CD4-positive, alpha-beta T cell treated with Interleukin-12 subunit alpha and Interleukin-12 subunit beta, for 1 hour (primary cell): ENCODE data around the gene TIAM2.

Source experiments
- DNase-seq: peaks from one replicate; pipeline ENCODE4 v3.0.0-alpha.2; 2020

The TIAM2 gene

DNA sequence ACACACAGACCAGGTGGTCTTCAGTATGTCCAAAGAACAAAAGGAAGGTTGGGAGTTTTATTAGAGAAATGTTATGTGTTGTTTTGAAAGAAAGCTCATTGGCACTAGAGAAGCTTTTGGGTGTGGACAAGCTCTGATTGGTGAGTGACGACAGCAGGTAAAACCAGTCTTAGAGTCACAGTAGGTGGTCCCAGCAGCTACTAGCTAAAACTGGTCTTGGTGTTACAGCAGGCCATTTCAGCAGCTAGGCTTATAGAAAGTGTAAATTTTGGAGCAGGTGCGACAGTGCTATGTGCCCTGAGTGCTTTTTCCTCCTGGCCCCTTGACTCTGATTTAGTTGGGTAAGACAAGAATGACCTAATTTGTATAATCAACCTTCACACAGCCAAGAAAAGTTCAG, 272.3 kb downstream of the TIAM2 start:
- DNase-seq = no peak

DNA sequence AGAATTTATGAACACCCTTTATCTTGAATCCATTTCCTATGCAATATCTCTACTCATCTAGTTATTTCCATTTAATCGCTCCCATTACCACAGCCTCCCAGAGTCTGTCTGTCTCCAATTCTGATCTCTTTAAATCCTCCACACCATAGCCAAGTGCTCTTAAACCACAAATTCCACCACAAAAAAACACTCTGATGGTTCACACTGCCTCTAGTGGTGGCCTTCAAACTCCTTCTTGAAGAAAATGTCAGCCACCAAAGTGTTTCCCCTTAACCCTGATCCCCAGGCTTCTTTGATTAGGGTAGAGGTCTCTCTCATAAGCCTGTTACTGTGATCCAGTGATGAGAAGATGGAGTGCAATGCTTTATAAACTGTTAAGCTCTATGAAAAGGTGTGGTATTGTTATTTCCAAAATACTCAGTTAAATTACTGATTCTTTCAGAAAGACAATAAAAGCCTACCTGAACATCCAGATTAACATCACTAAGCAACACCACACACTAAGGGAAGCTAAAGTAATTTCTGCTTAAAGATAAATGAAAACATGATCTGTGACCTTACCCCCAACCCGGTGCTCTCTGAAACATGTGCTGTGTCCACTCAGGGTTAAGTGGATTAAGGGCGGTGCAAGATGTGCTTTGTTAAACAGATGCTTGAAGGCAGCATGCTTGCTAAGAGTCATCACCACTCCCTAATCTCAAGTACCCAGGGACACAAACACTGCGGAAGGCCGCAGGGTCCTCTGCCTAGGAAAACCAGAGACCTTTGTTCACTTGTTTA, 273.2 kb downstream of the TIAM2 start:
- peak; percentile 44 for DNase-seq

DNA sequence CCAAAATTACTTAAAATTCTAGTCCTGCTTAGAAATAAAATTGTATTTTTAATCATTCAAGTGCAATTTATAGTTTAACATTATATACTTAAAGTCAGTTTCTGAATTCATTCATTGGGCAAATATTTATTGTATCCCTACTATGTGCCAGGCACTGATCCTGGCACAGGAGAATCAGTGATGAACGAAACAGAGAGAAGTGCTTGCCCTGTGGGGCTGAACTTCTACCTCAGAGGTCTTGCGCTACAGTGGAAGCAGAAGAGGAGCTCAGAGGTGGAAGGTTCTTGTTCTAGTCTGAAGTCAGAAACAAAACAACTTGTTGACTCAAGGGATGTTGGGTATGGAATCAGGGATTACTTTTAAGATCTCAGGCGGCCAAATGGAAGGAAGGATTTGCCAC, 274.6 kb downstream of the TIAM2 start:
- no peak for DNase-seq

DNA sequence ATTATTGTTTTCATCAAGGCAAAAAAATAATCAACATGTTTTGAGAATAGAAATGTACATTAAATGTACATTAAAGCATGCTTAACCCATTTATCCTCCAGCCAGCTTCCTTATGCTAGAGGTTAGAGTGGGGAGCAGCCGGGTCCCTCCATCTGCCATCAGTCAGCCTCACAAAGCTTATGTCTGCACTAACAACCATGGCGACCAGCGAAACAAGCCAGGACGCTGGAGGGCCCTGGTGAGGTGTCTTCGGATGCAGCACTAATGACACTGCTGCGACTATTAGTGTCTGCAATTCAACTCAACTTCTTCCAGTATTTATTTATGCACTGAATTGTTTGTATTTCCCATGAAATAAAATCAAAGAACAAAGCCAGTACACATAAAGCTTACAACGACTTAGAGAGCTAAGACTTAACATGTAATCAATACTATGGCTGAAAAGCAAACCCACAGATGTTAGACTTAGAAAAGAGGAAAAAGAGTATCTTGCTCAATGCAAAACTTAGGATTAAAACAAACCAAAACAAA, 275.5 kb downstream of the TIAM2 start:
- no peak for DNase-seq

DNA sequence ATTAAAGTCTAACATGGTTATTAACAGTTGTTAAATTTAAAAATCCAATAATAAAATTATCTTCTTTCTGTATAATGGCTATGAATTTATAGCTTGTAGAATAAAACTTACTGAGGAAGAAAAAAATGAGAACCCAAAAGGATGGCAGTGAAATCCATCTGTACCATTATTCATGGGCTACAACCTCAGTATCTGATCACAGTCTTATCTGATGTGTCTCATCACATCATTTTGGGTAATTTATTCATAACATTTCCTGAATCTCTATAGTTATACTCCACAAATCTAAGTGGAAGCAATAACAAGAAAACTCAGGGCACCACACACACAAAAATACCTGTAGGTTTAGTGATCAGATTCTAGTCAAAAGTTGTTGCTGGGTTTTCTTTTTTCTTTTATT, 276.0 kb downstream of the TIAM2 start:
- DNase-seq = no peak

DNA sequence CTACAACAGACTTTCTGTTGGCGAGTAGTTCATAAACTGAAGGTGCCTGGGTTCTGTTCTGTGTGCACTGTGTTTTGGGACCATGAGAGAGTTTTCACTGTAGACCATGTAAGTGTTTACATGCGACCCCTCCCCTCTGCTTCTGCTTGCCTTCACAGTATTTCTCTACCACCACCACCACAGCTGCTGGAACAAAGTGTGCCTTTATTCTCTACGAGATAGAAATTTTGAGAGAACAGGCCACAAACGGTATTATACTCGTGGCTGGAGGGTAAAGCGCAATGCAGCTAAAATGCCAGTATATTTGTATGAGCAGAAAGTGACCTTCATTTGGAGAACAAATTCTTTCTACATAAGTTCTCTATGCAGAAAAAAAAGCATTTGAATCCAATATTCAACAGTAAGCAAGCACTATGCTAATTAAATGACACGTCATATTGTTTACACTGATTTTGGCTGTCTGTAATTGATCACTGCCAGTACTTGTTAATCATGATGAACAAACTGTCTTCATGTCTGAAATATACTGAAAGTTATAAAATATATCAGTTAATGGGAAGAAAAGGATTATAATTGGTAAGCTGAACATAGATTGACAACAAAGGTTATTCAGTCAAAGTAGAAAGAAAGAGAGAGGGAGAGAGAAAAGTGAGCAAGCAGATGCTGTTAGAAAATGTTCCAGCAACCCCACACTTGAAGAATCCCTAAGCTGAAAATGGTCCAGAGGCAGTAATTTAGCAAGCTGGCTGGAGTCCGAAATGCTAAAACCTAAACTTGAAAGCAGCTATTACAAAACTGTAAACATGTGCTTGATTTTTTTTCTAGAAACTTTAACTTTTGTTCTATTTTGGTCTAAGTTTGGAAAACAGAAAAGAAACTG, 277.5 kb downstream of the TIAM2 start:
- no peak for DNase-seq

DNA sequence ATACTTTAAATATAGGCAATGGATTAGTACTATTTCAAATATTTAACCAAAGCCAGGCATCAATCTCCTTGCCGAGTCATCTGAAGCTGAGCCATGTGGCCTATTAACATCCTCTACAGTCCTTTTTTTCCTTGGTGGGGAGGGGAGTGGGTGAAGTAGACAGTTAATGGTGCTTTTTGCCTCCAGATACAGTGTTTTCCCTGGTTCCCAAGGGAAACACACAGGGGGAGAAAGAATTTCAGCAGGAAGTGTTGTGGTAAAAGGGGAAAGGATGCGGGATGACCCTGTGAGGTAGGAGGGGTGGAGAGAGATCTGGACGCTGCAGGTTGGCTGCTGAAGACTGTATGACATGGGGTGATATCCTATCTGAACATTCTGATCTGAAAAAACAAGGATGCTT, 278.3 kb downstream of the TIAM2 start:
- DNase-seq = no peak

DNA sequence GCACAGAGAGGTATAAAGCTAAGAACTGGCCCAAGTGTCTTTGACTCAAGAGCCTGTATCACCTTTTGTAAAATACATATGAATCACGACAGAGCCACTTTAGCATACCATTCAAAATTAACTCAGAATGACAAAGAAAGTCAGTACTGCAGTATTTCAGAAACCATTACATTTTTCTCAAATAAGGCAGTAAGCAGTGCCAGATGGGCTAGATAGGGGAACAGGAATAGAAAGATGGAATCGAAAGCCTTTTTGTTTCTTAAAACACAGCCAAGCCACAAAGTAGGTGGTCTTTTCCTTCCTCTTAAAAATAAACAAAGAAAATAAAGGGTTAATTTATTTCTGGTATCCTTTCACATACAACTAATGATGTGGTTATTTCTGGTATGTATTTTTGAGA, 279.0 kb downstream of the TIAM2 start:
- DNase-seq = no peak

DNA sequence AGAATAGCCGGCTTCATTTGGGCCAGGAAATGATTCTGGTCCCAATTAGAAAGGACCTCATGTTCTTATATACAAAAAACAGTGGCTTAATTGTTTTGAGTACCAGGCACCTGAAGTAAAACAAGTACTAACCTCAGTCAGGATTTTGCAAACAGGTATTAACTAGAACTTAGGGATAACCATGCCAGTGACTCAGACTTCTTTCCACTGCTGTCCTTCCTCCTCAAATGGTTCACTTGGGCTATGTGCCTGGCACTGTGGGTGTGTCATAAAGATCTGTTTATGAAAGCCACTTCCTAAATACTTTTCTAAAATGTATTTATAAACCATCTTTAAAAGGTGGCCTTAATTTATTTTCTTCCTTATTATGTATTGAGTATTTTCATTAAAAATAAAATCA, 279.4 kb downstream of the TIAM2 start:
- no peak for DNase-seq

DNA sequence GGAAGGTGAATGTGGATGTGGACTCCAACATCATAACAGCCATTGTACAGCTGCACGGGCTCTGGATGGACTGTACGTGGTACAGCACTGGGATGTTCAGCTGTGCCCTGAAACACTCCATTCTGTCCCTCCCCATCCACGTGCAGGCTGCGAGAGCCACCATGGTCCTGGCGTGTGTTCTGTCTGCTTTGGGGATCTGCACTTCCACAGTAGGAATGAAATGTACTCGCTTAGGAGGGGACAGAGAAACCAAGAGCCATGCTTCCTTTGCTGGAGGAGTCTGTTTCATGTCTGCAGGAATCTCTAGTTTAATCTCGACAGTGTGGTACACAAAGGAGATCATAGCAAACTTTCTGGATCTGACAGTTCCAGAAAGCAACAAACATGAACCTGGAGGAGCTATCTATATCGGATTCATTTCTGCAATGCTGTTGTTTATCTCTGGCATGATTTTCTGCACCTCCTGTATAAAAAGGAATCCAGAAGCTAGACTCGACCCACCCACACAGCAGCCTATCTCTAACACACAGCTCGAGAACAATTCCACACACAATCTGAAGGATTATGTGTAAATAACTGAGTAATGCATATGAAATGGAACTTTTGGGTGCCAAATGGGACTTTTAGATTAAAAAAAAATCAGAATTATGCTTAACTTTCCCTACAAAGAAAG, 280.8 kb downstream of the TIAM2 start:
- DNase-seq = no peak

DNA sequence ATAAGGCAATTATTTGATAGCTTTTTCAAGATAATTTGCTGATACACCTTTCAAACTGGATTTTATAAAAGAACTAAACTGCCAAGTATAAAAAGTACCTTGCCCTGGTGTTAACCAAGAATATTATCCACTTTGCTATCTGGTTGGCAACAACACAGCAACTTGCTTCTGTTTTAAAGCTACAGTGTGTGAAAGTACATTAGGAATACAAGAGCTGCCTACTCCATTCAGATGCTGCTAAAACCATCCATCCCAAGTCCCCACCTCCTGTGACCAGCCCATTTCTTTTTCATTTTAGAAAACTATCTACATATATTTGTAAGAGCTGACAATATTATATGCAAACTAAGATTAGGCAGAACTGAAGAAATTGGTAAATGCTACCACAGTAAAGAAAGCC, 281.5 kb downstream of the TIAM2 start:
- no peak for DNase-seq

DNA sequence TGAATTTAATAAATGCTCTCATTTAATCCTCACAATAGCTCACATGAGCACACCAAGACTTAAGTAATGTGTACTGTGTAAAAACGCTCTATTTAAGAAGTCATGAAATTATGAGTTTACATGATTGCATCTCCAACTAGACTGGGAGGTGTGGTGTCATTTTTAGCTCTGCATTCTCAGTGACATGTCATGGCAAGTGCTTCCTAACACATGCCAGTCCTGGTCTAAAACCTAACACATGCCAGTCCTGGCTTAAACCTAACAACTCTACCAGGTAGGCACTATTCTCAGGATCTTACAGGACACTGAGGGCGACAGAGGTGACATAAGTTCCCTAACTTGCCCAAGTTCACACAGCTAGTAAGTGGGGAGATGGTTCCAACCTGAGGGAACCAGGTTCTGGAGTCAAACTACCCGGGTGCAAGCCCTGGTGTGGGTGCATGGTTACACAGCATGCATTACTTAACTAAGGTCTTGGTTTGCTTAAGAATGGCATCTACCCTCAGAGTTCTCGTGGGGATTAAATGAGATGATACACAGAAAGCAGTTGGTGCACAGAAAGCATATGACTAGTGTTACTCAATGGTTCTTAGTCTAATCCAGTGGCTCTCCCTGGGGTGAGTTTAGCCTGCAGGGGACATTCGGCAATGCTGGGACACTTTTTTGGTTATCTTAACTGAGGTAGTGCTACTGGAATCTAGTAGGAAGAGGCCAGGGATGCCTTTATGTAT, 283.4 kb downstream of the TIAM2 start:
- no peak for DNase-seq

DNA sequence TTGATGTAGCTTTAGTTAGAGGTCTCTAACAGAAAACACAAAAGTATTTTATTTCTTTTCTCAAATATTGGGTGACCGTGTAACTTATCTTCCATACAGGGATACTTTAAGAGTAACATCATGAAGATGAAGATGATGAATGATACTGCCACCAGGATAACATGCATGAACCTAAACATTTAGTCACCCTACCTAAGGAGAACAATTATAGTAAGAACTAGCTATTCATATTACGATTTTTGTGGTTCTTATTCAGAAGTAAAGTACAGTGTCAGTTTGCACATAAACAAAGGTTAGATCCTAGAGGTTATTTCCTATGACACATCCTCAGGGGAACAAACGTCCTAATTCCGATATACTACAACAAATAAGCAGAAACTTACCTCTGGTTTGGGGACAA, 289.7 kb downstream of the TIAM2 start:
- DNase-seq = no peak

DNA sequence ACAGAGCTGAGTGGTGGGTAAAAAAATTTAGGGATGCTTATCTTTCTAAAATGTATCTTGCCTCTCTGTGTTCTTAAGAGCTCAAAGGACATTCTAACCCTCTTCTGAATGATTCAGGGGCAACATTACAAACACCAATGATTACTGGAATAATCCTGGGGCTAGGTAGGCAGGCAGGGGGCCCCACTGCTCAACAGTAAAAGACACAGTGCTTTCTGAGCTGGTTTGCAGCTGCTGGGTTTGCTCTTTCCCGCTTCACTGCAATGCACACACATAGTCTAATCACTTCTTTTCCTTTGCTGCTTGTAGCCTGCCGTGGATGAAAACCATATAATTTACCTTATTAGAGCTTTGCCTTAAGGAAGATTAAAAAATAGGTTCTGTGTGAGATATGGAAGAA, 292.6 kb downstream of the TIAM2 start:
- DNase-seq = no peak

DNA sequence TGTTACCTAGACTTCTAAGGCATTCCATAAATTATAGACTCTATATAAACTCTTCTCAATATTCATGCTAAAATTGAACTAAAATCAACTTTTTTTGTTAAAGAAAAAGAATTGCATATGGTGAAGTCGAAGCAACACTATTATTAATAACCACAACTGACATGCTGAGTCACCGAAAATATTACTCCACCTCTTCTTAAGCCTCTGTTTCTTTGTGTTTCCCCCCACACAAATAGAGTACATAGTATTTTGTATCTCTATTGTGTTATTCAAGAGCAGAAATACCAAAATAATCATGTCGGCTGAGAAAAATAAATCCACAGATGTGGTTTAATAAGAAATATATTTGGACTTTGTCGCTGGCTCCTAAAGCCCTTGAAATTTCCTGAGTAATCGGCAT, 295.4 kb downstream of the TIAM2 start:
- DNase-seq = no peak

DNA sequence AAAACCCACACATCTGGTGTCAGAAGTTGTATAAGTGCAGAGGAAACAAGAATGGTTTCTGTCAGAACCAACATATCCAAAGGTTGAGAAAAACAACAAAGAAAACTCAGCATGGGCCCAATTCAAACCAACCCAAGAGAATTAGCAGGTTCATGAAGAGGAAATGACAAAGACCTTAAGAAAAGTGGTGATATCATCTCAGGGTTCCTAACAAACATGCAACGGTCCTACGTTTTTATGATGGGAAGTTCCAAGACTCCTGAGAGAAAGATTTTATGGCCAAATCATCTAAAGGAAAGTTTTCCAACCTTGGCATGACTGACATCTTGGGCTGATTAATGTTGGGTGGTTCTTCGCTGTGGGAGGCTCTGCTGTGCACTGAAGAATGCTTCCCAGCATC, 296.2 kb downstream of the TIAM2 start:
- DNase-seq = no peak

DNA sequence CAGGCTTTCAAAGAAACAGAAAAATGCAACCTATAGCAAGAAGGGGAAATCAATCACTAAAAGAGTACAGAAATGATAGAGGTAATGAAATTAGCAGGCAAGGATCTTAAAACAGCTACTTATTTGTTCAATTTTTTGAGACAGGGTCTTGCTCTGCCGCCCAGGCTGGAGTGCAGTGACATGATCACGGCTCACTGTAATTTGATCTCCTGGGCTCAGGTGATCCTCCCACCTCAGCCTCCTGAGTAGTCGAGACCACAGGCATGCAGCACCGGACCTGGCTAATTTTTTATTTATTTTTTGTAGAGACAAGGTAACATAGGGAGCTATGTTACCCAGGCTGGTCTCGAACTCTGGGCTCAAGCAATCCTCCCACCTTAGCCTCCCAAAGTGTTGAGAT, 297.6 kb downstream of the TIAM2 start:
- no peak for DNase-seq

DNA sequence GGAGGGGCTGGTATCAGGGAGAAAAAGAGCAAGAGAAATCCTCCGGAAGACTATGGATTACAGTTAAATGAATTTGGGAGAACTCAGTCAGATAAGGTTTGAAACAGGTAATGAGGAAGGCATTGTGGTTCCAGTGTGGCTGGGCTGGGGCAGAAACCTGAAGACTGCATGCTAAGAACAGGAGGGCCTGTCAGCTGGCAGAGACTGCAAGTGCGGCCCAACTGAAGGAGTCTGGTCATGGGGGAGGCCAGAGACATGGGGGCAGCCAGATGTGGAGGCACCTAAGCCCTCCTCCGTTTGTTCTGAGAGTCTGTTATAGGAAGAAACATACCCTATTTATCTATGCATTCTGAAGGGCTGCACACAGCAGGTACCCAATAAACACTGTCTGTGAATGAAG, 302.6 kb downstream of the TIAM2 start:
- DNase-seq = no peak

DNA sequence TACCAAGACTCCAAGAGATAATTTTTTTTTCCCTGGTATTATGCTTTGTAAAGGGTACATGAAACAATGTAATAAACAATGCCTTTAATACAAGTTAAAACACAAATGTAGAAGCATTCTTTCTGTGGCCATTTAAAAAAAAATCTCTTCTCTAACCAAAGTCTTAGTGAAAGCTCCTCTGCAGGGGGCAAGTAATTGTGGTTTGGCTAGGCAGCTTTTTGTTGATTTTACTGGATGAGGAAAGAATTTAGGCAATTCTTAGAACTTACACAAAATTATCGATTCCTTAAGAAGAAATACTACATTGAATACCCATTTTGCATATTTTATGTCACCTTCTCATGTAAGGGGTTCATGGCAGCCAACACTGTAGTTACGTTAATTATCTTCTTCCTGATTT, 306.8 kb downstream of the TIAM2 start:
- no peak for DNase-seq

DNA sequence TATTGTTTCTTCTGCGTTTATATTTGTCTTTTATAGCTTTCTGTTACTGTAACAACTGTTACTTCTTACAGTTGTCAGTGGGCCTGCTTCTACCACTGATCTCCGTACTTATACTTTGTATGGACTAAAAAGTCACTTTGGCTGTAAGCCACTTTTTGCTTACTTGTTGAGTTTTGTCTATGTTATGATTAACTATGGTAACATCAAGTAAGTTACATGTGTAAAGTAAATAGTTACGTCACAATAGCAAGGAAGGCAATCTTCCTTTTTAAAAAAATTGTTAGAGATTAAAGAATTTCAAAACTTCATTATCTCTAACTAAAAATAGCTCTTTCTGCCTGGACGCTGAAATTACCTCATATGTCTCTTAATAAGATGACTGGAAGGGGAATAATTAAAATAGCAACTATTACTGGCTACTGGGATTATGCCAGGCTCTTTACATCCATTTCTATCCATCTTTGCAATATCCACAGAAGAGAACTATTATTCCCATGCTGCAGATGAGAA, 308.3 kb downstream of the TIAM2 start:
- DNase-seq = no peak

DNA sequence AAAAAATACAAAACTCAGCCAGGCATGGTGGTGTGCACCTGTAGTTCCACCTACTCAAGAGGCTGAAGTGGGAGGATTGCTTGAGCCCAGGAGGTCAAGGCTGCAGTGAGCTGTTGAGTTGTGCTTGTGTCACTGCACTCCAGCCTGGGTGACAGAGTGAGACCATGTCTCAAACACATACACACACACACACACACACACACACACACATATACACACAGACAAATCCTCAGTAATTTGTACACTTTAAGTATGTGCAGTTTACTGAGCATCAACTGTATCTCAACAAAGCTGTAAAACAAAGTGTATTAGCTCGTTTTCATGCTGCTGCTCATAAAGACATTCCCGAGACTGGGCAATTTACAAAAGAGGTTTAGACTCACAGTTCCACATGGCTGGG, 311.8 kb downstream of the TIAM2 start:
- DNase-seq = no peak
